Activated naive CD8-positive, alpha-beta T cell treated with anti-CD3 and anti-CD28 coated beads, Interleukin-2, amount 10 ng/mL, durations not matched to agents 7 days and 5 days (primary cell): Measurements from ENCODE around the gene SYNPR. TPM values are rescaled to one million over a fixed set of nuclear protein-coding genes. Genes with fewer than 3 reads are reported as not detected.

ENCODE experiments used
- ATAC-seq: fragments of 150-1000 bp; cut with Tn5 transposase; one replicate; pipeline ENCODE4 v1.10.0; 2021; ENCODE audit warnings: low read depth, moderate library complexity
- POLR2A ChIA-PET: fragments of 350-600 bp; sonication (Branson Sonifier 250); formaldehyde crosslinking; loops from one replicate; lab custom pipeline; 2021; ENCODE audit warnings: antibody characterized with exemption; lab: Charles Lee
- DNase-seq: peaks from one replicate; pipeline ENCODE4 v3.0.0; 2021
- H3K27ac Mint-ChIP-seq: one replicate; pipeline ENCODE4 v1.8.0; 2022; ENCODE audit warnings: mild to moderate bottlenecking, mixed read lengths
- H3K27me3 Mint-ChIP-seq: one replicate; pipeline ENCODE4 v1.8.0; 2022; ENCODE audit warnings: mild to moderate bottlenecking, moderate library complexity, mixed read lengths
- H3K36me3 Mint-ChIP-seq: one replicate; pipeline ENCODE4 v1.8.0; 2021; ENCODE audit warnings: mild to moderate bottlenecking, mixed read lengths
- H3K4me1 Mint-ChIP-seq: one replicate; pipeline ENCODE4 v1.8.0; 2021; ENCODE audit warnings: mixed read lengths
- H3K4me3 Mint-ChIP-seq: one replicate; pipeline ENCODE4 v1.8.0; 2022; ENCODE audit warnings: mild to moderate bottlenecking, moderate library complexity, mixed read lengths
- H3K9me3 Mint-ChIP-seq: one replicate; pipeline ENCODE4 v1.8.0; 2021; ENCODE audit warnings: mixed read lengths
- total RNA-seq, 2 experiments: library from RNA; stranded (reverse); gene quantifications; one replicate each; pipeline ENCODE4 v1.2.3, GENCODE V29; 2021

SYNPR gene
- total RNA-seq, 2 experiments from 2014 or later, result not detected

DNA sequence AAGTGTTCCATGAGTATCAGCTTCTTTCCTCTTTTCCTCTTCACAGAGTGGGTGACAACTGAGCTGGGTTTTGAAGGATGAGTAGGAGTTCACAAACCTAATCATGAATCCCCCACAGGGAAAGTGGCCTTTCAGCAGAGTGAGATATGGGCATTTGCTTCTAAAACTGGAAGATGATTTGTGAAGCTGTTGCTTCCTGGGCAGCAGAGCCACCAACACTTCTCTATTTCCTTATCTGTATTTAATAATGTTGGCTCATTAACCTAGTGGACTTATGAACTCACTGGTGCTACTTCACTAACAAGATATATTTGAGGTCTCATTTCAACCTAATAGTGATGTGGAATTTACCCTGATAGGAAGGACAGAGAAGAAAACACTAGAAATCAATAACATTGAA, 152.8 kb downstream of the SYNPR start:
- POLR2A ChIA-PET, result no interaction called here
- DNase-seq, result no peak
- Mint-ChIP-seq H3K9me3 (peaks cover 3% of the 10 kb centered on the region), H3K4me1 (no peaks in the 10 kb centered on the region), H3K4me3 (no peak overlapping the region), H3K27me3 (no peaks in the 10 kb centered on the region), H3K36me3 (no peaks in the 10 kb centered on the region), H3K27ac (no peak overlapping the region)
- ATAC-seq, result no peak

DNA sequence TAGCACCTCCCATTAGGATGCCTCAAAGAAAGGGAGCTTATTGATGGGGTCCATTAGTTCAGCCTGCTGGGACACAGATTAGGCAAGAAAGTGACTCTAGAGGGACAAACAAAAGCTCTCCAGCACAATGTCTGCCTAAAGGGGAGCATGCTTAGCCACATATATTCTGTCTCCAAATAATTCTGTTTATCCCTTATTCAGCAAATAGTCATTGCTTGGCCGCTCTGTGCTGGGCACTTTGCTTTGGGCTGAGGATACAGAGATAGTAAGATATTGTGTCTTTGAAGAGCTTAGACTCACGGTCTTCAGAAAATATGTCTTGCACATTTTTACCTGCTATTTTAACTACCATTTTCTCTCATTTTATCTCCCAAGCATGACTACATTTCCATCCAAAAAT, 159.8 kb downstream of the SYNPR start:
- Mint-ChIP-seq H3K9me3 (no peaks in the 10 kb centered on the region), H3K4me3 (no peak overlapping the region), H3K36me3 (no peaks in the 10 kb centered on the region), H3K4me1 (no peaks in the 10 kb centered on the region), H3K27me3 (no peaks in the 10 kb centered on the region), H3K27ac (no peak overlapping the region)
- ATAC-seq, result no peak
- DNase-seq, result no peak
- POLR2A ChIA-PET, result no interaction called here

DNA sequence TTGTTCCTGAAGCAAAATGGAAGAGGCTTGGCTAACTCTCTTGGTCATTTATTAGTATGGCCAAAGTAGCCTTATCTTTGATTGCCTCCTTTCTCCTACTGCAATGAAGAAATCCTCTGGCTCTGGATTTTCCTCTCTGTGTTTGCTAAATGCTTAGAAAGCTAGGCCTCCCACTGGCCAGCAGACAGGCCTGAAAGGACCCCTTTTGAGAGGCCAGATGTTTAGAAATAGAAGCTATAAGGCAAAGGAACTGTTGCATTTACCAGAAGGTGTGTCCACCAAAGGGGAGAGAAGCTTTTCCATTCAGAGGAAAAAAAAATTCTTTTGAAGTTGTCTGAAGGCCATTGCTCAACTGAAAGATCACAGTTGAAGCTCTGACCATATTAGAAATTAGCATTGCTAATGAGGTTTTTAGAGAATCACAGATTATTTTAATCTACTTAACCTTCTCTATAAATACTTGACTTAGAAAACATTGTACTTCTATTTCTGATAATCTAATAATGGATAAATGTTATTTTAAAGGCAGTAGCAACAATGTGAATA, 160.8 kb downstream of the SYNPR start:
- ATAC-seq (no peak), DNase-seq (no peak)
- Mint-ChIP-seq H3K4me1 (no peaks in the 10 kb centered on the region), H3K4me3 (no peak overlapping the region), H3K27ac (no peak overlapping the region), H3K9me3 (no peaks in the 10 kb centered on the region), H3K36me3 (no peaks in the 10 kb centered on the region), H3K27me3 (no peaks in the 10 kb centered on the region)
- POLR2A ChIA-PET, result no interaction called here

DNA sequence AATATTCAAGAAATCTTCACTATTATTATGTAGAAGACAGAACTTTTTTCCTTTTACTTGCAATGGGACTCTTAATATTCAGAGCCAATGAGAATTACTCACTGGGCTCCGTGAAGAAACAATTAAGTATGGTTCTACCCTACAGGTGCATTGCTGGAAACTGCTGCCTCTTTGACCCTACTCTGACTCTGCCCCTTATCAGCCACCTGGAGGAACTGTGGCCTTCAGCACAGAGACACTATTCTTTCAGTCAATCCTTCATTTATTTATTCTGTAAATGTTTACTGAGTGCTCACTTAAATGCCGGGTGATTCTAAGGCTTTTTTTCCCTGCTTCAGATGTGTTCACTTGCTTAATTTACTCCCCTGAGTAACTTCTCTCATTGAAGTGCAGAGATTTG, 163.2 kb downstream of the SYNPR start:
- Mint-ChIP-seq H3K36me3 (no peaks in the 10 kb centered on the region), H3K27me3 (no peaks in the 10 kb centered on the region), H3K9me3 (no peaks in the 10 kb centered on the region), H3K4me1 (no peaks in the 10 kb centered on the region), H3K27ac (no peak overlapping the region), H3K4me3 (no peak overlapping the region)
- no peak for ATAC-seq
- POLR2A ChIA-PET, result no interaction called here
- no peak for DNase-seq

DNA sequence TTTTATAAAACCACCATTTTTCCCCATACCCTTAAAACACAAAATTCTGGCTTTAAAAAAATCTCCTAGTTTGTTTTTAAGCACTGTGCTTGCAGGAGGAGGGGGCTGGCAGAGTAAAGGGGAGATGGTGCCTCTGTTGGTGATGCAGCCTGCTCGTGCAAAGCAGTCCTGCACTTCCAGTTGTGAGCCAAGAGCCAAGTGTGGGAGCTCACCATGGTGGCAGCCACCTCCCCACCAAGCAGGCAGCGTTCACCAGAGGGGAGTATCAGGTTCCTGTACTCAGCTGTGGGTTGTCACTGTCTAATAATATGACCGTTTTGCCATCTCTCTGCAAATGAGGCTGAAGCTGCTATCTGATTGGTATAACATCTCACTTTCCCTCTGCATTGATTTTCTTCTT, 164.8 kb downstream of the SYNPR start:
- DNase-seq (no peak), ATAC-seq (no peak)
- Mint-ChIP-seq H3K27me3 (no peaks in the 10 kb centered on the region), H3K27ac (no peak overlapping the region), H3K36me3 (no peaks in the 10 kb centered on the region), H3K4me3 (no peak overlapping the region), H3K9me3 (no peaks in the 10 kb centered on the region), H3K4me1 (no peaks in the 10 kb centered on the region)
- POLR2A ChIA-PET, result no interaction called here

DNA sequence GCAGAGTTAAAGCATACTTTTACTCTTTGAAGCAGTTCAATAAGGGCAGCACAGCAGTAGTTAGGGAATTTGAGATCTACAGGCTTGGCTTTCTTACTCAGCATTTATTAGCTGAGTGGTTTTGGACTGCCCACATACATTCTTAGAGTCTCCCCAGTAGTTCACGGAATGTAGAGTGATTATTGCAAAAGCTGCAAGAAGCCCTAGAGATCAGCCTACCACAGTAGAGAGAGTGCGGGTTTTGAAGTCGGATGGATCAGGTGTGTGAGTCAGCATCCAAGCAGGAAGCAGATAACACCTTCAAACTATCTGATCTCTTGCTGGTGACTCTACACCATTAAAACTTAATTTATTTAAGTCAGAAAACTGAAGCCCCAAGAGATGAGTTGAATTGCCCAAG, 171.9 kb downstream of the SYNPR start:
- no peak for ATAC-seq
- no peak for DNase-seq
- H3K4me3 Mint-ChIP-seq, result no peak overlapping the region
- H3K9me3 Mint-ChIP-seq, result no peaks in the 10 kb centered on the region
- POLR2A ChIA-PET, result no interaction called here
- H3K36me3 Mint-ChIP-seq, result no peaks in the 10 kb centered on the region
- no peaks in the 10 kb centered on the region for H3K4me1 Mint-ChIP-seq
- H3K27ac Mint-ChIP-seq, result no peak overlapping the region
- peaks cover 2% of the 10 kb centered on the region for H3K27me3 Mint-ChIP-seq

DNA sequence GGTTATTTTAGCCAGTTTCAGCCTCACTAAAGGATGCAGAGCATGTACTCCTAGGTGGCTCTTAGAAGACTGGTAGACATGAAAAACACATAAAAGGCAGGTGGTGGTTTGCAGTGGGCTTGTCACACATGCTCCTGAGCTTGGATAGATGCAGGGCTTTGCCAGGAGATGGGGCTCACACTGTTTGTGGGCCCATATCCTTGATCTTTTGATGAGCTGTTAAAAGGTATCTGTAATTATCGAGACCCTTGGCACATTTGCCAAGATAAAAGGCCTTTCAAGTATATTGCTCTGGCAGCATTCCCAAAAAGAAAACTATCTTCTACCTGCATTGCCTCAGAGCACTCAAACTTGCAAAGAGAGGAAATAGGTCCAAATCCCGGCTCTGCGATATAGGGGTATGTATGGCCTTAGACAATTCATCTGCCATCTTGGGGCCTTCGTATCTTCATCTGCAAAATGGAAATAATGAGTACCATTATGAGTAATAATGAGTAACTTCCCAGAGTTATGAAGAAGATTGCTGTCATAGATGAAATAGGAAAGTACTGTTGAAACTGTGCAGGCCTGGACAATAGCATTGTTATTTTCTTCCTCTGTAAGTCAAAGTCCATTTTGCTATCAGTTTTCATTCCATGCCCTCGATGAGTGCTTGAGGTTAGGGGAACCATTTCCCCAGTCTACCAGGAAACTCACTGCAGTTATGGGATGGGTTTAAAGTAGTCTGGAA, 172.7 kb downstream of the SYNPR start:
- POLR2A ChIA-PET, result no interaction called here
- DNase-seq (no peak), ATAC-seq (no peak)
- no peak overlapping the region for H3K27ac Mint-ChIP-seq
- no peaks in the 10 kb centered on the region for H3K36me3 Mint-ChIP-seq
- no peaks in the 10 kb centered on the region for H3K4me1 Mint-ChIP-seq
- H3K9me3 Mint-ChIP-seq, result peaks cover 1% of the 10 kb centered on the region
- H3K4me3 Mint-ChIP-seq, result no peak overlapping the region
- H3K27me3 Mint-ChIP-seq, result peaks cover 2% of the 10 kb centered on the region

DNA sequence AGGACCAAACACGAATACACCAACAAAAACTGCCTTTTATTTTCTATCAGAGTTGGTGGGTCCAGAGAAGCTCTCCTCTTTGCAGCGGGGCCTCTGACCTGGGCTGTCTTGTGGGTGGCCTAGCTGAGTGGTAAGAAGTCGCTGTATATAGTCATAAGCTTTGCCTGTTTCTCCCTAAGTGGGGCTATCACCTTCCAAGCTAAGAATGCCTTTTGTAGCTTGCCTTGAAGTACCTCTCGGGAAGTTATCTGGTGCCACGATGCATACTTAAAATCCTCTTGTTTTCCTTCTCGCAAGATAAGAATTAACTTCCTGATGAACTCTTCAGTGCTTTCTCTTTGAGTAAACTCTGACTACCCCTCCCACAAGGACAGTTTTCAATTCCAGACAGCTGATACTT, 178.8 kb downstream of the SYNPR start:
- H3K27me3 Mint-ChIP-seq, result peaks cover 2% of the 10 kb centered on the region
- no peak overlapping the region for H3K27ac Mint-ChIP-seq
- no peak for ATAC-seq
- no peaks in the 10 kb centered on the region for H3K4me1 Mint-ChIP-seq
- POLR2A ChIA-PET, result no interaction called here
- no peaks in the 10 kb centered on the region for H3K36me3 Mint-ChIP-seq
- no peak overlapping the region for H3K4me3 Mint-ChIP-seq
- DNase-seq, result no peak
- peaks cover 2% of the 10 kb centered on the region for H3K9me3 Mint-ChIP-seq

DNA sequence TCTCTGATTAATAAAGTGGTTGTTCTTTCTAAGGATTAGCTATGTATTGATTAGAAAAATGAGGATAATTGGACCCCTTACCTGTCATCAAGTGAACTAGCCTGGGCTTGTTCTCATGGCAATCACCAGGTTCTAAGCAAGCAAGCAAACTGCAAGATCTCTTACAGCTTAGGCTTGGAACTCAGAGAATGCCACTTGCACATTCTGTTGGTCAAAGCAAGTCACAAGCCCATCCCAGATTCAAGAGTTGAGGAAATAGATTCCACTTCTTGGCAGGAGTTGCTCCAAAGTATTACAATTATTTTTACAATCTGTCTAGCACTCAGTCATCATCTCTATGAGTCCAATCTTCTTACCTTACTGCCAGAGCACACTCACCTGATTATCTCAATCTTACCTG, 180.3 kb downstream of the SYNPR start:
- POLR2A ChIA-PET, result no interaction called here
- H3K27ac Mint-ChIP-seq, result no peak overlapping the region
- H3K27me3 Mint-ChIP-seq, result peaks cover 2% of the 10 kb centered on the region
- H3K9me3 Mint-ChIP-seq, result peaks cover 2% of the 10 kb centered on the region
- ATAC-seq (no peak), DNase-seq (no peak)
- no peaks in the 10 kb centered on the region for H3K4me1 Mint-ChIP-seq
- H3K36me3 Mint-ChIP-seq, result no peaks in the 10 kb centered on the region
- H3K4me3 Mint-ChIP-seq, result no peak overlapping the region

DNA sequence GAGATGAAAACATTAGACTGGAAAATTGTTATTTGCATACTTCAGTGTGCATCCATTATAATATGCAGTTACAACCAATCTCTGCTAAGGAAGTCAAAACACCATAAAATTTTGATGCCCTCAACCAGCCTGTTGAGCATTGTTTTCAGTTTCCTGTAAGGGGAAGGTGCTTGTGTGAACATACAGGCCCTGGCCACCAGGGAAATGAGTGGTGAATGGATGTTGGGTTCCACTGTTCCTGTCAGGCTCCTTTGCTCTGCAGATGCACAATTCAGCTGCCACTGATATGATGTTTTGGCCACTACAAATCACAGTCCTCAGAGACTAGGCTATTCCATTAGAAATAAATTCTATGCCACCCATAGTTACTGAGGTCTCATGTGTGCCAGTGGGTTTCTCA, 184.6 kb downstream of the SYNPR start:
- no peaks in the 10 kb centered on the region for H3K9me3 Mint-ChIP-seq
- no peak overlapping the region for H3K27ac Mint-ChIP-seq
- DNase-seq (no peak), ATAC-seq (no peak)
- POLR2A ChIA-PET, result interaction anchor here (0.8 kb wide), 1 partner anchor 8 kb away, joined by 3 read pairs; no protein-coding TSS in a partner anchor
- no peak overlapping the region for H3K4me3 Mint-ChIP-seq
- H3K36me3 Mint-ChIP-seq, result no peaks in the 10 kb centered on the region
- H3K27me3 Mint-ChIP-seq, result no peaks in the 10 kb centered on the region
- H3K4me1 Mint-ChIP-seq, result no peaks in the 10 kb centered on the region

DNA sequence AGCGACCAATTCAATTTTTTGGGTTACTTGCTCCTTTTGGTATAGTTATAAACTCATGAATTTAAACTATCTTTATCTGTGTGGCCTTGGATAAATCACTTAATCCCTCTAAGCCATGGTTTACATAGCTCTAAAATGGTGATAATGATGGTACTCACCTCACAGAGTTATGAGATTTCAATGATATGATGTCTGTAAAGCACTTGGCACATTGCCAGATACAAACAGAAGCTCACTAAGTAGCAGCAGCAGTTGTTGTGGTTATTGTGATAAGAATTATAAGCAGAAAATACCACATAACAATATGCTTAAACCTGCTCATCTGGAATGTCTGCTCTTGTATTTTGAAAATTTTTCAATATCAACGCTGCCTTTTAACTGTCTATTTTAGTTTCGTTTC, 189.3 kb downstream of the SYNPR start:
- no peaks in the 10 kb centered on the region for H3K36me3 Mint-ChIP-seq

DNA sequence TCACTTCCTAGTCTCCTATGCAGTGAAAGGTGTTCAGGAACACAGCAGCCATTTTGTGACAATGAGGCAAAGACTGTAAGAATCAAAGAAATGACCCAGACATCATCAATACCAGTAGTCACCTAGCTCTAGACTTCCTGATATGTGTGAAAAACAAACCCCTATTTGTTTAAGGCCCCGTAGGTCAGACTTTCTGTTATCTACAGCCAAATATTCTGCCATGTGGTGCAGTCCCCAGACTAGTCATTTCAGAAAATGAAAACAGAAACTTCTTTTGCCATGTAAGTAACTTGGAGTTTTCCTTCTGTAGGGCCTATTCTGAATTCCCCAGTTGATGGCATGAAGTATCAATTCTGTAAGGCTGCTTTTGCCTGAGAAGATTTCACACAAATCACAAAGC, 192.6 kb downstream of the SYNPR start:
- H3K36me3 Mint-ChIP-seq, result no peaks in the 10 kb centered on the region
- H3K27ac Mint-ChIP-seq, result no peak overlapping the region
- H3K4me1 Mint-ChIP-seq, result no peaks in the 10 kb centered on the region
- no peaks in the 10 kb centered on the region for H3K27me3 Mint-ChIP-seq
- DNase-seq (no peak), ATAC-seq (no peak)
- no peak overlapping the region for H3K4me3 Mint-ChIP-seq
- POLR2A ChIA-PET, result no interaction called here
- no peaks in the 10 kb centered on the region for H3K9me3 Mint-ChIP-seq

More for the DNA sequence above, 189.3 kb downstream of the SYNPR start:
- H3K4me3 Mint-ChIP-seq, result no peak overlapping the region
- H3K4me1 Mint-ChIP-seq, result no peaks in the 10 kb centered on the region
- DNase-seq (no peak), ATAC-seq (no peak)
- no peaks in the 10 kb centered on the region for H3K27me3 Mint-ChIP-seq
- no peaks in the 10 kb centered on the region for H3K9me3 Mint-ChIP-seq
- H3K27ac Mint-ChIP-seq, result no peak overlapping the region
- POLR2A ChIA-PET, result no interaction called here

DNA sequence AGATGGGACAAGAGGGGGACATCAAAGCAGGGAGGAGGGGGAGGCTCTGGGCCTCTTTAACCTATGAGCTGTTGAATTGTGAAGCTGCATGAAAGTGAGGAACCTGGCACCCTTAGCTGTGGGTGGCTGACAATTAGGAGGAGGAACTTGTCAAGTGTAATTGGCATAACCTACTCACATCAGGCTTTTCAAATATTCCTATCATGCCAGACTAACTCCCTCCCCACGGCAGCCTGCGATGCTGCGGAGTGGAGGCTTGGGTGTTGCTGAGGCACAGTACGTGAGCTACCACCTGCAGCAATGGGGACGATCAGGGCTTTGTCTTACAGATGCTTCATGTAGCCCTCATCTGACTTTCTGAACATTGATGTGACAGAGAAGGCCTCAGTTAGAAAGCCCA, 193.7 kb downstream of the SYNPR start:
- POLR2A ChIA-PET, result no interaction called here
- H3K9me3 Mint-ChIP-seq, result no peaks in the 10 kb centered on the region
- H3K27me3 Mint-ChIP-seq, result no peaks in the 10 kb centered on the region
- ATAC-seq (no peak), DNase-seq (no peak)
- no peaks in the 10 kb centered on the region for H3K36me3 Mint-ChIP-seq
- H3K4me3 Mint-ChIP-seq, result no peak overlapping the region
- no peak overlapping the region for H3K27ac Mint-ChIP-seq
- H3K4me1 Mint-ChIP-seq, result no peaks in the 10 kb centered on the region

DNA sequence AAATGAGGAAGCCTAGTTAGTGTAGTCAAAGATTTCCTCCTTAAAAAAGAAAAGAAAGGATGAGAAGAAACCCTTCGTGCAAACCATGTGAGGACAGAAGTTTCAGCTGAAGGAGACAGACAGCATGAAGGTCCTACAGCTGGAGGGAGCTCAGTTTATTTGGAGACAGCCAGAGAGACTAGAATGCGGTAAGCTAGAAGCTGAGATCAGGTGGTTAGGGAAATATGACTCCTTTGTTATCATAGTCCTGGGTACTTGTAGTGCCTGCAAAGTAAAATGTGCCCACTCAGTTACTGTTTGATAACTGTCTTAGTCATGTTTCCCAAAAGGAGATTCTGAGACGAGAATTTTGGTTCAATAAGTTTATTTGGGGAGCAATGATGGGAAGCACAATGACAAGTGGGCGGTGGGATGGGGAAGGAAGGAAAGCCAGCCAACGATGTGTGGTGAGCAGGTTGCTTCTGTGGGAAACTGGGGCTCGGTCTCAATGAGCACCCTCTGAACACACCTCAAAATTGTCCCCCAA, 195.6 kb downstream of the SYNPR start:
- no peak overlapping the region for H3K4me3 Mint-ChIP-seq
- no peak for ATAC-seq
- no peaks in the 10 kb centered on the region for H3K4me1 Mint-ChIP-seq
- H3K9me3 Mint-ChIP-seq, result no peaks in the 10 kb centered on the region
- no peak for DNase-seq
- POLR2A ChIA-PET, result no interaction called here
- H3K27ac Mint-ChIP-seq, result no peak overlapping the region
- H3K27me3 Mint-ChIP-seq, result no peaks in the 10 kb centered on the region
- no peaks in the 10 kb centered on the region for H3K36me3 Mint-ChIP-seq
